OCI-LY7 (cell line): Measurements from ENCODE around the gene RCSD1.

Experiments
- CTCF ChIP-seq: fragments of 200-600 bp; sonication (generic); conservative IDR thresholded peaks from 2 replicates; pipeline ENCODE4 v1.5.1; 2014; ENCODE audit warnings: mild to moderate bottlenecking, antibody characterized with exemption, low read length, moderate library complexity, mixed read lengths
- EZH2phosphoT487 ChIP-seq: fragments of 200-600 bp; sonication (generic); IDR thresholded peaks from 2 replicates; pipeline ENCODE4 v1.6.1; 2018; ENCODE audit warnings: low read depth, borderline replicate concordance, mild to moderate bottlenecking, mixed run types, antibody characterized with exemption, low read length, moderate library complexity, mixed read lengths

- no peak for TF ChIP-seq CTCF
- no peak for TF ChIP-seq EZH2phosphoT487
These were observed 83.5 kb downstream of the RCSD1 start for GRCh38 chr1:167713330-167714081.
